Neural progenitor cell (in vitro differentiated cells): ENCODE data around the gene SAMD11. TPM values are rescaled to one million over a fixed set of nuclear protein-coding genes. Genes with fewer than 3 reads are reported as not detected.

ENCODE experiments used
- DNase-seq: peaks from one replicate; pipeline ENCODE4 v3.0.0-alpha.2; 2016; ENCODE audit warnings: low spot score
- H2AFZ ChIP-seq: fragments of 200-600 bp; sonication (generic); replicated peaks from 2 replicates; pipeline ENCODE4 v1.6.1; 2016; ENCODE audit warnings: antibody characterized with exemption
- H3F3A ChIP-seq: fragments of 200-600 bp; sonication (generic); 2 replicates; pipeline ENCODE4 v1.6.1; 2016; ENCODE audit warnings: antibody characterized with exemption, low read depth
- H3K27ac ChIP-seq: fragments of 200-600 bp; sonication (generic); 2 replicates; pipeline ENCODE4 v1.5.1; 2016; ENCODE audit warnings: mild to moderate bottlenecking
- H3K27me3 ChIP-seq: fragments of 200-600 bp; sonication (generic); 2 replicates; pipeline ENCODE4 v1.6.1; 2016; ENCODE audit warnings: mild to moderate bottlenecking, moderate library complexity
- H3K36me3 ChIP-seq: fragments of 200-600 bp; sonication (generic); 2 replicates; pipeline ENCODE4 v1.5.1; 2016
- H3K4me1 ChIP-seq: fragments of 200-600 bp; sonication (generic); 2 replicates; pipeline ENCODE4 v1.6.1; 2016; ENCODE audit warnings: mixed run types
- H3K4me2 ChIP-seq: fragments of 200-600 bp; sonication (generic); 2 replicates; pipeline ENCODE4 v1.6.1; 2016
- H3K4me3 ChIP-seq: fragments of 200-600 bp; sonication (generic); 2 replicates; pipeline ENCODE4 v1.5.1; 2016
- H3K79me2 ChIP-seq: fragments of 200-600 bp; sonication (generic); 2 replicates; pipeline ENCODE4 v1.6.1; 2016; ENCODE audit warnings: low read depth
- H3K9ac ChIP-seq: fragments of 200-600 bp; sonication (generic); 2 replicates; pipeline ENCODE4 v1.6.1; 2016
- H3K9me3 ChIP-seq: fragments of 200-600 bp; sonication (generic); 2 replicates; pipeline ENCODE4 v1.5.1; 2016; ENCODE audit warnings: low read depth
- H4K20me1 ChIP-seq: fragments of 200-600 bp; sonication (generic); 2 replicates; pipeline ENCODE4 v1.6.1; 2016; ENCODE audit warnings: low read depth
- H3K27ac Mint-ChIP-seq: 3 replicates; pipeline ENCODE4 v1.8.0; 2021; ENCODE audit warnings: mixed read lengths
- H3K27me3 Mint-ChIP-seq: 2 replicates; pipeline ENCODE4 v1.8.0; 2022; ENCODE audit warnings: low read depth, mild to moderate bottlenecking, inconsistent platforms, moderate library complexity, mixed read lengths; ENCODE audit not compliant: insufficient read depth
- H3K36me3 Mint-ChIP-seq: 3 replicates; pipeline ENCODE4 v1.8.0; 2021; ENCODE audit warnings: mixed read lengths
- H3K4me1 Mint-ChIP-seq: 3 replicates; pipeline ENCODE4 v1.8.0; 2021; ENCODE audit warnings: mixed read lengths
- H3K4me3 Mint-ChIP-seq: 3 replicates; pipeline ENCODE4 v1.8.0; 2021; ENCODE audit warnings: mild to moderate bottlenecking, moderate library complexity, mixed read lengths
- H3K9me3 Mint-ChIP-seq: 3 replicates; pipeline ENCODE4 v1.8.0; 2020; ENCODE audit warnings: mixed read lengths
- EZH2 ChIP-seq: fragments of 200-600 bp; sonication (generic); IDR thresholded peaks from 2 replicates; pipeline ENCODE4 v1.6.1; 2017; ENCODE audit warnings: antibody characterized with exemption, mild to moderate bottlenecking, moderate library complexity
- EZH2phosphoT487 ChIP-seq: fragments of 200-600 bp; sonication (generic); IDR thresholded peaks from 2 replicates; pipeline ENCODE4 v1.6.1; 2017; ENCODE audit warnings: antibody characterized with exemption
- total RNA-seq: library from RNA; depleted of rRNA; stranded (reverse); fragments of >200 nt; gene quantifications from 2 replicates; pipeline ENCODE4 v1.2.3, GENCODE V29; 2015; ENCODE audit warnings: low replicate concordance
- TF ChIP-seq, protein P1 (sequence below): fragments of 200-600 bp; sonication (generic); IDR thresholded peaks from 2 replicates; pipeline ENCODE4 v1.5.1; 2017; ENCODE audit warnings: antibody characterized with exemption, mild to moderate bottlenecking

Gene SAMD11
- total RNA-seq, 1 donor from 2014 or later, result not detected

DNA sequence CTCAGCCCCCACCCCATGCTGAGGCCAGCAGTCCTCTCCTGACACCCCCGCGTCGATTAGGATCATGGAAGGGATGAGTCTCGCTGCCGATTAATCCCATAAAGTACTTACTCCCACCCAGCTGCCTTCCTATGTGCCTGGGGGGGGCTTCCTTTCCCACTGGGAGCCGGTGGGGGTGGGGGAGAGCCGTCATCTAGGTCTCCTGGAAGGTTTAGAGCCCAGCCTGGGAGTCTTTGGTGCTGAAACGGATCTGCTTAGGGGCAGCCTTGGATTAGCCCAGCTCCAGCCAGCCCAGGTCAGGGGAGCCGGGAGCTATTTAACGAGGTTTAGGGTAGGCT is 9.8 kb downstream of the SAMD11 start:
- H3K4me1 Mint-ChIP-seq, result peaks cover 29% of the 10 kb centered on the region
- no peak overlapping the region for H3K4me2 ChIP-seq
- H3F3A ChIP-seq, result peaks cover 9% of the 10 kb centered on the region
- no peak overlapping the region for H3K9ac ChIP-seq
- TF ChIP-seq, protein P1, sequence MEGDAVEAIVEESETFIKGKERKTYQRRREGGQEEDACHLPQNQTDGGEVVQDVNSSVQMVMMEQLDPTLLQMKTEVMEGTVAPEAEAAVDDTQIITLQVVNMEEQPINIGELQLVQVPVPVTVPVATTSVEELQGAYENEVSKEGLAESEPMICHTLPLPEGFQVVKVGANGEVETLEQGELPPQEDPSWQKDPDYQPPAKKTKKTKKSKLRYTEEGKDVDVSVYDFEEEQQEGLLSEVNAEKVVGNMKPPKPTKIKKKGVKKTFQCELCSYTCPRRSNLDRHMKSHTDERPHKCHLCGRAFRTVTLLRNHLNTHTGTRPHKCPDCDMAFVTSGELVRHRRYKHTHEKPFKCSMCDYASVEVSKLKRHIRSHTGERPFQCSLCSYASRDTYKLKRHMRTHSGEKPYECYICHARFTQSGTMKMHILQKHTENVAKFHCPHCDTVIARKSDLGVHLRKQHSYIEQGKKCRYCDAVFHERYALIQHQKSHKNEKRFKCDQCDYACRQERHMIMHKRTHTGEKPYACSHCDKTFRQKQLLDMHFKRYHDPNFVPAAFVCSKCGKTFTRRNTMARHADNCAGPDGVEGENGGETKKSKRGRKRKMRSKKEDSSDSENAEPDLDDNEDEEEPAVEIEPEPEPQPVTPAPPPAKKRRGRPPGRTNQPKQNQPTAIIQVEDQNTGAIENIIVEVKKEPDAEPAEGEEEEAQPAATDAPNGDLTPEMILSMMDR, result no peak
- TF ChIP-seq EZH2 (no peak), EZH2phosphoT487 (no peak)
- no peak overlapping the region for H2AFZ ChIP-seq
- no peaks in the 10 kb centered on the region for H3K9me3 ChIP-seq
- H3K27ac ChIP-seq, result no peak overlapping the region
- DNase-seq, result peak; percentile 49
- peaks cover 60% of the 10 kb centered on the region for H4K20me1 ChIP-seq
- H3K4me3 ChIP-seq, result no peak overlapping the region
- H3K4me1 ChIP-seq, result peaks cover 12% of the 10 kb centered on the region
- no peaks in the 10 kb centered on the region for H3K36me3 Mint-ChIP-seq
- H3K36me3 ChIP-seq, result no peaks in the 10 kb centered on the region
- peaks cover 93% of the 10 kb centered on the region for H3K27me3 ChIP-seq
- H3K27me3 Mint-ChIP-seq, result peaks cover 42% of the 10 kb centered on the region
- no peak overlapping the region for H3K4me3 Mint-ChIP-seq
- no peak overlapping the region for H3K27ac Mint-ChIP-seq
- H3K79me2 ChIP-seq, result no peaks in the 10 kb centered on the region
- peaks cover 2% of the 10 kb centered on the region for H3K9me3 Mint-ChIP-seq

DNA sequence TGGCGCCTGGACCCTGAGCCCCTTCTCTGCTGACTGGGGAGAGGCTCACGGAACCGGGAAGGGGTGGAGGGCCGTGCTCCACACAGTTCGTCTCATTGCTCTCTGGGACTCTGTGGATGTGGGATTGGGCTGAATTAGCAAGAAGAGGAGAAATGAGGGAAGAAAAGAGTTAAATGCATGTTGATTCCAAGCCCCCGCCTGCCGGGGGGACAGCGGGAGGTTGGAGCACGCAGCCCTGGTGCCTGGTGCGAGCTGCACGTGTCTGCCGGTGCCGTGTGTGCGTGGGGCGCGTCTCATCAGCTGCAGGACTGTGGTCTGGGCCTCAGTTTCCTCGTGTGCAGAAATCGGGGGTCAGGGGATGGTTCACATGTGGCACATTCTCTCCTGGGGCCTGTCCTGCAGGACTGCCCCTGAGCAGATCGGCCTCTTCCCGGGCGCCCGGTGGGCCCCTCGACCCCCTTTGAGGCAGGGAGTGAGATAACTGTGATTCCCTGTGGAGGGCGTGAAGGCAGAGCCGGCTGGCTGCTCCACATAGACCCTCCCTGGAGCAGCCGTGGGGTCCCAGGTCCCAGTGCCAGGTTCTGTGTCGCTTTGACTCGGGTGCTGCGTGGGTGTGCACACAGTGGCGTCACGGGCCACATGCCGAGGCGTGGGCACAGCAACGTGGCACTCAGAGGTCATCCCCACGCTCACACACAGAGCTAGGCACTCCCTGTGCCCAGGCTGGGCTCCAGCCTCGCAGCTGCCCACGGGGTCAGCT is 11.4 kb downstream of the SAMD11 start:
- Histone ChIP-seq H3K4me2 (peak overlapping the region; percentile 65), H3K27me3 (peaks cover 93% of the 10 kb centered on the region), H3K79me2 (no peaks in the 10 kb centered on the region), H3K9ac (no peak overlapping the region), H3K4me1 (peaks cover 16% of the 10 kb centered on the region), H4K20me1 (peaks cover 70% of the 10 kb centered on the region), H3K9me3 (no peaks in the 10 kb centered on the region), H2AFZ (no peak overlapping the region), H3F3A (peaks cover 9% of the 10 kb centered on the region), H3K4me3 (no peak overlapping the region), H3K27ac (no peak overlapping the region), H3K36me3 (no peaks in the 10 kb centered on the region)
- peak overlapping the region; percentile 75 for H3K4me3 Mint-ChIP-seq
- H3K27ac Mint-ChIP-seq, result no peak overlapping the region
- no peaks in the 10 kb centered on the region for H3K36me3 Mint-ChIP-seq
- TF ChIP-seq EZH2, result peak; percentile 80
- TF ChIP-seq EZH2phosphoT487, result no peak
- TF ChIP-seq, protein P1, result no peak
- peaks cover 2% of the 10 kb centered on the region for H3K9me3 Mint-ChIP-seq
- peaks cover 37% of the 10 kb centered on the region for H3K4me1 Mint-ChIP-seq
- DNase-seq, result no peak
- H3K27me3 Mint-ChIP-seq, result peaks cover 41% of the 10 kb centered on the region

DNA sequence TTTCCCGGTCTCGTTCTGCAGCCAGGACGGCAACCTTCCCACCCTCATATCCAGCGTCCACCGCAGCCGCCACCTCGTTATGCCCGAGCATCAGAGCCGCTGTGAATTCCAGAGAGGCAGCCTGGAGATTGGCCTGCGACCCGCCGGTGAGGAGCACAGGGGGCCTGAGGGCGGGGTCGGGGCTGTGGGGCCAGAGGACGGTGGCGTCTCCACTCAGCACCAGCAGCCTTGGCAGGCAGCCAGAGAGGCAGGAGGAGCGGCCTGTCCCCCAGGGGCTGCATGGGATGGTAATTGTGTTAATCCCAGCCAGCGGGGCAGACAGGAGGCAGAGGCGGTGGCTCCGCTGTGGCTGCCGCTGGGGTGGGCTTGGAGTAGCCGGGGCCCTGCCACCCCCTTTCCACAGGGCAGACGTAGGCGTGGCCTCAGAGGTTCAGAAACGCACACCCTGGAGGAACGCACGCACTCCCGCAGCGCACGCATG is 12.1 kb downstream of the SAMD11 start:
- Histone ChIP-seq H3F3A (peaks cover 14% of the 10 kb centered on the region), H3K9ac (no peak overlapping the region), H3K27ac (no peak overlapping the region), H3K9me3 (no peaks in the 10 kb centered on the region), H3K4me1 (peaks cover 21% of the 10 kb centered on the region), H4K20me1 (peaks cover 70% of the 10 kb centered on the region), H3K79me2 (no peaks in the 10 kb centered on the region), H3K27me3 (peaks cover 93% of the 10 kb centered on the region), H3K4me3 (peak overlapping the region; percentile 3), H3K36me3 (no peaks in the 10 kb centered on the region), H2AFZ (no peak overlapping the region), H3K4me2 (peak overlapping the region; percentile 65)
- H3K4me3 Mint-ChIP-seq, result peak overlapping the region; percentile 58
- DNase-seq, result peak; percentile 84
- peaks cover 2% of the 10 kb centered on the region for H3K9me3 Mint-ChIP-seq
- no peaks in the 10 kb centered on the region for H3K36me3 Mint-ChIP-seq
- TF ChIP-seq EZH2 (peak; percentile 84), EZH2phosphoT487 (peak; percentile 70)
- TF ChIP-seq, protein P1, result no peak
- H3K27ac Mint-ChIP-seq, result no peak overlapping the region
- H3K4me1 Mint-ChIP-seq, result peaks cover 39% of the 10 kb centered on the region
- peaks cover 44% of the 10 kb centered on the region for H3K27me3 Mint-ChIP-seq
